ENCODE results near the gene THOC2.

Gene THOC2

DNA sequence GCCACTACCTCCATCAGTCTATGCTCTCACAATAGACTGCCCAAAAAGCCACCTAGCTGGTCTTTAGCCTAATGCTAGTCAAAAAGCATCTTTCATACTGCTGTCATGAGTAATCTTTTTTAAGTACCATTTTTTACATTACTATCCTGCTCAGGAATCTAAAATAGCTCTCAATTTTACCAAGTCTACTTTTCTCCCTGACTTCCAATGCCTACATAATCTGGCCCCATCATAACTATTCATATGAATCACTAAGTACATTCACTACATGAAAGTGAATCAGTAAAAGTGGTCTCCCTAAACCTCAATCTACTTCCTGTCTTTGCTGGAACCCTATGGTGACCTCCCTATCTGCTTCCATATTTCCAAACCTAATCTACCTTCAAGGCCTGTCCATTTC is 105.9 kb downstream of the THOC2 start:
- TF ChIP-seq TAF1 (IDR thresholded peaks at IDR 0.05; ENCODE audit: borderline replicate concordance, insufficient read depth, low read length): no peak

DNA sequence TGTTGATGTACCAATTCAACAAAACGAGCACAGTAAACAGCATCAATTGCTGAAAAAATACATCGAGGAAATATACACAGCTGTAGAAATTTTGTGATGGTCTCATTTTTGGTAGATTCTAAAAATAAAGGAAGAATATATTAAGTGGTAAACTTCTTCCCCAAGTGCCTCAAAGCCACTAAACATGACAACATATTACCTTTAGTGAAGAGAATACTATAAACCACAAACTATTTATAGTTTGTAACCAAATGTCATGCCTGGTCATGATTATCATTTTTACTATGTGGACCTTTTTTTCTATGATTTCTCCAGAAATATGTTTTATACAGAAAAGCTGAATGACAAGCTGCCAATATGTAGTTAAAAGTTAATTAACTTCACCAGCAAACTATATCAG is 106.9 kb downstream of the THOC2 start:
- TF ChIP-seq, protein P1, sequence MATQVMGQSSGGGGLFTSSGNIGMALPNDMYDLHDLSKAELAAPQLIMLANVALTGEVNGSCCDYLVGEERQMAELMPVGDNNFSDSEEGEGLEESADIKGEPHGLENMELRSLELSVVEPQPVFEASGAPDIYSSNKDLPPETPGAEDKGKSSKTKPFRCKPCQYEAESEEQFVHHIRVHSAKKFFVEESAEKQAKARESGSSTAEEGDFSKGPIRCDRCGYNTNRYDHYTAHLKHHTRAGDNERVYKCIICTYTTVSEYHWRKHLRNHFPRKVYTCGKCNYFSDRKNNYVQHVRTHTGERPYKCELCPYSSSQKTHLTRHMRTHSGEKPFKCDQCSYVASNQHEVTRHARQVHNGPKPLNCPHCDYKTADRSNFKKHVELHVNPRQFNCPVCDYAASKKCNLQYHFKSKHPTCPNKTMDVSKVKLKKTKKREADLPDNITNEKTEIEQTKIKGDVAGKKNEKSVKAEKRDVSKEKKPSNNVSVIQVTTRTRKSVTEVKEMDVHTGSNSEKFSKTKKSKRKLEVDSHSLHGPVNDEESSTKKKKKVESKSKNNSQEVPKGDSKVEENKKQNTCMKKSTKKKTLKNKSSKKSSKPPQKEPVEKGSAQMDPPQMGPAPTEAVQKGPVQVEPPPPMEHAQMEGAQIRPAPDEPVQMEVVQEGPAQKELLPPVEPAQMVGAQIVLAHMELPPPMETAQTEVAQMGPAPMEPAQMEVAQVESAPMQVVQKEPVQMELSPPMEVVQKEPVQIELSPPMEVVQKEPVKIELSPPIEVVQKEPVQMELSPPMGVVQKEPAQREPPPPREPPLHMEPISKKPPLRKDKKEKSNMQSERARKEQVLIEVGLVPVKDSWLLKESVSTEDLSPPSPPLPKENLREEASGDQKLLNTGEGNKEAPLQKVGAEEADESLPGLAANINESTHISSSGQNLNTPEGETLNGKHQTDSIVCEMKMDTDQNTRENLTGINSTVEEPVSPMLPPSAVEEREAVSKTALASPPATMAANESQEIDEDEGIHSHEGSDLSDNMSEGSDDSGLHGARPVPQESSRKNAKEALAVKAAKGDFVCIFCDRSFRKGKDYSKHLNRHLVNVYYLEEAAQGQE (IDR thresholded peaks at IDR 0.05; ENCODE audit: insufficient read depth in 1 of 2, low read depth in 2 of 2, low read length in 2 of 2): no peak
- TF ChIP-seq SIN3A (IDR thresholded peaks at IDR 0.05; ENCODE audit: borderline replicate concordance, insufficient read depth, low read length) (no peak), FOXP2 (optimal IDR thresholded peaks at IDR 0.05; ENCODE audit: borderline replicate concordance, extremely low read depth, extremely low read length, insufficient read depth) (no peak), POLR2AphosphoS5 (IDR thresholded peaks at IDR 0.05; ENCODE audit: low read depth, low read length) (no peak), TAF1 (IDR thresholded peaks at IDR 0.05; ENCODE audit: borderline replicate concordance, insufficient read depth, low read length) (no peak)

DNA sequence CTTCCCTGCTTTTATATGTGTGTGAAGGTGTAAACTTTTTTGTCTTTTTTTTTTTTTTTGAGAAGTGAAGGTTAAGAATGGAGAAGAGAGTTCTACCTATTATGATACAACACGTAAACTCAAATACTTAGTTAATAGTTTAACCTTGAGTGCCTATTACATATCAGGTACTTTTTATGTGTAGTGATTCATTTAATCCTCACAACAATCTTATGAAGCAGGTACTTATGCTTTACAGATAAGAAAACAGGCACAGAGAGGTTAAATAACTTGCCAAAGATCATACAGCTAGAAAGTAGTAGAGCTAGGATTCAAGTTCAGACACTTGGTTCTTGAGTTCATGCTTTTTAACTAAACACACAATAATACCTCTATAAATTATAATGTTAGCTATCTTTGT is 107.4 kb downstream of the THOC2 start:
- TF ChIP-seq FOXP2 (optimal IDR thresholded peaks at IDR 0.05; ENCODE audit: borderline replicate concordance, extremely low read depth, extremely low read length, insufficient read depth): no peak
- TF ChIP-seq TAF1 (IDR thresholded peaks at IDR 0.05; ENCODE audit: borderline replicate concordance, insufficient read depth, low read length): no peak
- TF ChIP-seq, protein P1 (IDR thresholded peaks at IDR 0.05; ENCODE audit: insufficient read depth in 1 of 2, low read depth in 2 of 2, low read length in 2 of 2): no peak
- TF ChIP-seq SIN3A (IDR thresholded peaks at IDR 0.05; ENCODE audit: borderline replicate concordance, insufficient read depth, low read length): no peak
- TF ChIP-seq POLR2AphosphoS5 (IDR thresholded peaks at IDR 0.05; ENCODE audit: low read depth, low read length): no peak

DNA sequence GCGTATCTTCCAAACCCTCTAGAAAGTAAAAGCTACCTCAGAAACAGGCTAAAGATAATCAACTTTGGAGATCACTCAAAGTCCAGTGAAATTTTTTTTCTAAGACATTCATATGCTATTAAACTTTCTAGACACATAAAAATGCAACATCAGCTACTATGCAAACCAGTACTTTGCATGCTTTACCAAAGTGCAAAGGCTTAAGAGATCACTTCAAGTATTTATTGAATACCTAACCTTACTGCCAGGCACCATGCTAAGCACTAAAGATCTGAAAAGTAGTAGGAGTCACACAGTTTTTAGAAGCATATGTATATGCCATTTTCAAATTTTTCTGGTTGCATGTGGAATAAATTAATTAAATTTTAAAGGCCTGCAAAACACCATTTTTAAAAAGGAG is 115.8 kb downstream of the THOC2 start:
- TF ChIP-seq FOXP2 (optimal IDR thresholded peaks at IDR 0.05; ENCODE audit: borderline replicate concordance, extremely low read depth, extremely low read length, insufficient read depth): no peak
- TF ChIP-seq, protein P1 (IDR thresholded peaks at IDR 0.05; ENCODE audit: insufficient read depth in 1 of 2, low read depth in 2 of 2, low read length in 2 of 2): no peak
- TF ChIP-seq SIN3A (IDR thresholded peaks at IDR 0.05; ENCODE audit: borderline replicate concordance, insufficient read depth, low read length): no peak
- TF ChIP-seq POLR2AphosphoS5 (IDR thresholded peaks at IDR 0.05; ENCODE audit: low read depth, low read length): no peak
- no peak for TF ChIP-seq TAF1 (IDR thresholded peaks at IDR 0.05; ENCODE audit: borderline replicate concordance, insufficient read depth, low read length)

DNA sequence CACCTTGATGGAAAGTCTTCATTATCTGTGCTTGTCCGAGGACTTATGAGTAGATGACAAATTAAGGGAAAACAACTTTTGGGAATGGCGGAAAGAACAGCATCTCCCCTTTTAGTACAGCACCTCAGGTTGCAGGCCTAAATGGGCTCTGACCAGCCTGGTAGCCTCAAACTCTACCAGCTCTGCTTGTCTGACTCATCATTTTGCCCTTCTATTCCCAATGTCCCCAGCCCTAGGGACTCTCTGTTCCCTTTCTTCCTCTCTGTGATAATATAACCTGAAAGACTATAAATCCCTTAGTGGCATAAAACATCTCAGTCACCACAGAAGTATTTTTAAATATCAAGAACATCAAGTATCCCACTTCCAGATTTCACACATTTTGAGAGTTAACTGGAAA is 121.9 kb downstream of the THOC2 start:
- no peak for TF ChIP-seq POLR2AphosphoS5 (IDR thresholded peaks at IDR 0.05; ENCODE audit: low read depth, low read length)
- TF ChIP-seq, protein P1 (IDR thresholded peaks at IDR 0.05; ENCODE audit: insufficient read depth in 1 of 2, low read depth in 2 of 2, low read length in 2 of 2): no peak
- TF ChIP-seq FOXP2 (optimal IDR thresholded peaks at IDR 0.05; ENCODE audit: borderline replicate concordance, extremely low read depth, extremely low read length, insufficient read depth): no peak
- TF ChIP-seq SIN3A (IDR thresholded peaks at IDR 0.05; ENCODE audit: borderline replicate concordance, insufficient read depth, low read length): no peak
- TF ChIP-seq TAF1 (IDR thresholded peaks at IDR 0.05; ENCODE audit: borderline replicate concordance, insufficient read depth, low read length): no peak

All from PFSK-1 (cell line).